ENCODE data around the gene SCYGR8. TPM values are rescaled to one million over a fixed set of nuclear protein-coding genes. Genes with fewer than 3 reads are reported as not detected.

Gene SCYGR8
- total and polyA plus RNA-seq, 2 of the 8 experiments (the other 6 are each of a cell fraction or from before 2014, with no cell fraction given) = not detected

DNA sequence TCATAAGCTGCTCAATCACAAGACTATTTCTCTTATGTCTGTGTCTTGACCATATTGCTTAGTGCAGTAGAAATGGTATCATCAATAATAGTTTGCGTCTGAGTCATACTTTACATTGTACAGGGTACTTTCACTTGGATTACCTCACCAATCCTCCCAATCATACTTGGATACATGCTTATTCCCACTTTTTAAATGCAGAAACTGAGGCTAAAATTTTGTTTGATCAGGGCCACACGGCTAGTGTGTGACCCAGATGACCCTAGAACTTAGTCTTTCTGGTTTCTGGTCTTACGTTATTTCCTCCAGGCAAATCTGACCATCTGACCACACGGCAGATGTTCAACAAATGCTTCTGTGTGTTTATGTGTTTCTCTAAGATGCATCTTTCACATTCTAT lies 44.1 kb downstream of the SCYGR8 start:
- H3K9ac ChIP-seq (replicated peaks in 1 of 4; ENCODE audit: extremely low read depth in 1 of 4, low read depth in 3 of 4, low read length in 3 of 4) = no peak overlapping the region
- H3K4me2 ChIP-seq (ENCODE audit: insufficient read depth in 1 of 2, low read depth in 2 of 2, low read length in 2 of 2) = no peak overlapping the region
- H3K4me1 ChIP-seq (replicated peaks in 1 of 4; ENCODE audit: control insufficient read depth in 3 of 4, insufficient read depth in 4 of 4, low read length in 3 of 4) = no peaks in the 10 kb centered on the region
- H3K27me3 ChIP-seq (replicated peaks in 1 of 4; ENCODE audit: control insufficient read depth in 3 of 4, extremely low read depth in 1 of 4, insufficient read depth in 3 of 4, low read length in 3 of 4) = peaks cover 0 to 1% (median 0%) of the 10 kb centered on the region in 4 experiments; a peak in 1 of 7 replicates
- no peak for FAIRE-seq
- no peak overlapping the region for H2BK20ac ChIP-seq (ENCODE audit: low read length)
- no peaks in the 10 kb centered on the region for H3K36me3 ChIP-seq (ENCODE audit: control insufficient read depth in 2 of 4, insufficient read depth in 4 of 4, low read length in 3 of 4)
- no peak overlapping the region for H2BK12ac ChIP-seq (ENCODE audit: low read depth, low read length)
- ChIA-PET CTCF (ENCODE audit: partially characterized antibody) (no interaction called here), POLR2A (ENCODE audit: partially characterized antibody) (no interaction called here)
- H2AFZ ChIP-seq (ENCODE audit: low read length) = no peak overlapping the region
- no peak overlapping the region for H3K56ac ChIP-seq (replicated peaks; ENCODE audit: insufficient read length, low read depth, low read length)
- no peak overlapping the region for H2BK120ac ChIP-seq (replicated peaks; ENCODE audit: low read depth, low read length)
- H2AK5ac ChIP-seq (ENCODE audit: low read depth, low read length) = no peak overlapping the region
- no peak overlapping the region for H3K14ac ChIP-seq (ENCODE audit: insufficient read length)
- H4K91ac ChIP-seq (replicated peaks; ENCODE audit: insufficient read length, low read length) = no peak overlapping the region
- H3K18ac ChIP-seq (ENCODE audit: extremely low read depth, low read length) = no peak overlapping the region
- H3K27ac ChIP-seq (ENCODE audit: low read depth, low read length) = no peak overlapping the region
- H3K23ac ChIP-seq (ENCODE audit: insufficient read length) = no peak overlapping the region
- H3K4ac ChIP-seq (replicated peaks; ENCODE audit: insufficient read length, low read depth, low read length) = no peak overlapping the region
- no peak overlapping the region for H2BK15ac ChIP-seq (ENCODE audit: low read length)
- H4K8ac ChIP-seq (ENCODE audit: extremely low read depth, insufficient read depth, low read length) = no peak overlapping the region
- no peak overlapping the region for H3K4me3 ChIP-seq (ENCODE audit: extremely low read depth in 1 of 4, insufficient read depth in 2 of 4, low read depth in 3 of 4, low read length in 4 of 4)
- no peak overlapping the region for H2BK5ac ChIP-seq (ENCODE audit: low read depth, low read length)
- no peaks in the 10 kb centered on the region for H3K9me3 ChIP-seq (ENCODE audit: insufficient read depth in 2 of 2, low read depth in 1 of 2, low read length in 1 of 2)
- WGBS, 2 experiments (ENCODE audit: extremely low coverage in 1 of 2, insufficient coverage in 1 of 2, insufficient read length in 1 of 2, insufficient replicate concordance in 2 of 2, low coverage in 1 of 2, low lambda C conversion rate in 2 of 2, missing lambda C conversion rate in 1 of 2) = 91% methylated on average over 4 of the region's 4 CpGs; no CpG with 5 or more reads in 1 of the 2 experiments
- H3K79me2 ChIP-seq (ENCODE audit: control insufficient read depth in 1 of 2, insufficient read depth in 2 of 2, low read length in 2 of 2) = no peaks in the 10 kb centered on the region
- H4K5ac ChIP-seq (ENCODE audit: insufficient read length, low read depth, low read length) = no peak overlapping the region
- TF ChIP-seq KDM1A (IDR thresholded peaks at IDR 0.05; ENCODE audit: borderline replicate concordance, low read length) = no peak
- no peak for TF ChIP-seq RBBP5 (IDR thresholded peaks at IDR 0.05; ENCODE audit: borderline replicate concordance, low read depth, low read length)
- no peak for TF ChIP-seq GTF2F1 (IDR thresholded peaks at IDR 0.05; ENCODE audit: borderline replicate concordance, low read depth, low read length)
- TF ChIP-seq CHD2 (IDR thresholded peaks at IDR 0.05; ENCODE audit: low read length) = no peak
- no peak for TF ChIP-seq KDM5A (IDR thresholded peaks at IDR 0.05; ENCODE audit: low read length)
- no peak for TF ChIP-seq RXRA (IDR thresholded peaks at IDR 0.05; ENCODE audit: insufficient read depth, low read depth, low read length)
- no peak for TF ChIP-seq CBX5 (IDR thresholded peaks at IDR 0.05; ENCODE audit: low read depth, low read length)
- no peak for TF ChIP-seq JUN (IDR thresholded peaks at IDR 0.05; ENCODE audit: low read depth, low read length)
- no peak for TF ChIP-seq BRCA1 (IDR thresholded peaks at IDR 0.05; ENCODE audit: low read depth, low read length)
- TF ChIP-seq KDM4A (IDR thresholded peaks at IDR 0.05; ENCODE audit: low read depth, low read length, severe bottlenecking) = no peak
- no peak for TF ChIP-seq SIN3A (conservative IDR thresholded peaks at IDR 0.05 in 1 of 2, IDR thresholded peaks at IDR 0.05 in 1 of 2; ENCODE audit: low read depth in 1 of 2, low read length in 2 of 2)
- TF ChIP-seq TAF1 (IDR thresholded peaks at IDR 0.05; ENCODE audit: low read depth, low read length) = no peak
- TF ChIP-seq ZNF274 (IDR thresholded peaks at IDR 0.05; ENCODE audit: borderline replicate concordance, extremely low read depth, low read length) = no peak
- TF ChIP-seq SP1 (IDR thresholded peaks at IDR 0.05; ENCODE audit: low read depth, low read length) = no peak
- no peak for TF ChIP-seq BACH1 (IDR thresholded peaks at IDR 0.05; ENCODE audit: low read length)
- DNase-seq (ENCODE audit: low read depth in 1 of 2, low spot score in 2 of 2) = no peak
- no peaks in the 10 kb centered on the region for H3K79me1 ChIP-seq (ENCODE audit: low read depth, low read length)
- no peaks in the 10 kb centered on the region for H3K23me2 ChIP-seq (ENCODE audit: low read depth, low read length)
- H4K20me1 ChIP-seq (replicated peaks in 1 of 2; ENCODE audit: control insufficient read depth in 1 of 2, insufficient read depth in 2 of 2, low read length in 2 of 2) = no peaks in the 10 kb centered on the region
